ENCODE measurements around the gene MLLT3.

- no peak for TF ChIP-seq CTCF (IDR thresholded peaks at IDR 0.05)
- TF ChIP-seq POLR2A (IDR thresholded peaks at IDR 0.05) = no peak
Measured at GRCh38 chr9:20394969-20395368, 227.3 kb downstream of the MLLT3 start.

All from Peyer's patch (tissue), 4 donors.